Measurements from ENCODE around the gene CLBA1.

CLBA1 gene

GRCh38 chr14:104989236-104989950 is 3.8 kb downstream of the CLBA1 start:
- no peak overlapping the region for H3K4me3 ChIP-seq (replicated peaks; ENCODE audit: low read depth, low read length)
- H3K36me3 ChIP-seq (ENCODE audit: control insufficient read depth, insufficient read depth, low read length), result no peaks in the 10 kb centered on the region; the same call in 1 of the 2 replicates
- no peak for DNase-seq (ENCODE audit: extremely low read depth, insufficient read length)
- no peak for TF ChIP-seq CTCF (IDR thresholded peaks at IDR 0.05; ENCODE audit: insufficient read depth, low read length, poor library complexity, severe bottlenecking)
- no peaks in the 10 kb centered on the region for H3K27me3 ChIP-seq (replicated peaks; ENCODE audit: control insufficient read depth, insufficient read depth, low read length)

- no peak for TF ChIP-seq CTCF (IDR thresholded peaks at IDR 0.05; ENCODE audit: insufficient read depth, low read length, poor library complexity, severe bottlenecking)
- DNase-seq (ENCODE audit: extremely low read depth, insufficient read length), result no peak
- H3K4me3 ChIP-seq (replicated peaks; ENCODE audit: low read depth, low read length), result no peak overlapping the region
- no peaks in the 10 kb centered on the region; the same call in 1 of the 2 replicates for H3K36me3 ChIP-seq (ENCODE audit: control insufficient read depth, insufficient read depth, low read length)
- H3K27me3 ChIP-seq (replicated peaks; ENCODE audit: control insufficient read depth, insufficient read depth, low read length), result no peaks in the 10 kb centered on the region
Measured at GRCh38 chr14:104989951-104990303, 4.3 kb downstream of the CLBA1 start.

- Histone ChIP-seq H3K36me3 (ENCODE audit: control insufficient read depth, insufficient read depth, low read length) (no peaks in the 10 kb centered on the region; the same call in none of the 2 replicates), H3K27me3 (replicated peaks; ENCODE audit: control insufficient read depth, insufficient read depth, low read length) (no peaks in the 10 kb centered on the region), H3K4me3 (replicated peaks; ENCODE audit: low read depth, low read length) (no peak overlapping the region)
- no peak for DNase-seq (ENCODE audit: extremely low read depth, insufficient read length)
- no peak for TF ChIP-seq CTCF (IDR thresholded peaks at IDR 0.05; ENCODE audit: insufficient read depth, low read length, poor library complexity, severe bottlenecking)
Measured at GRCh38 chr14:104991896-104992230, 6.3 kb downstream of the CLBA1 start.

GRCh38 chr14:104992501-104992900 is 6.9 kb downstream of the CLBA1 start:
- H3K36me3 ChIP-seq (ENCODE audit: control insufficient read depth, insufficient read depth, low read length), result no peaks in the 10 kb centered on the region; the same call in none of the 2 replicates
- no peaks in the 10 kb centered on the region for H3K27me3 ChIP-seq (replicated peaks; ENCODE audit: control insufficient read depth, insufficient read depth, low read length)
- DNase-seq (ENCODE audit: extremely low read depth, insufficient read length), result no peak
- no peak for TF ChIP-seq CTCF (IDR thresholded peaks at IDR 0.05; ENCODE audit: insufficient read depth, low read length, poor library complexity, severe bottlenecking)
- H3K4me3 ChIP-seq (replicated peaks; ENCODE audit: low read depth, low read length), result no peak overlapping the region

- no peak for DNase-seq (ENCODE audit: extremely low read depth, insufficient read length)
Measured at GRCh38 chr14:104993306-104993705, 7.7 kb downstream of the CLBA1 start.

More at GRCh38 chr14:104993306-104993705, 7.7 kb downstream of the CLBA1 start:
- no peak for TF ChIP-seq CTCF (IDR thresholded peaks at IDR 0.05; ENCODE audit: insufficient read depth, low read length, poor library complexity, severe bottlenecking)
- H3K36me3 ChIP-seq (ENCODE audit: control insufficient read depth, insufficient read depth, low read length), result no peaks in the 10 kb centered on the region; the same call in none of the 2 replicates
- no peaks in the 10 kb centered on the region for H3K27me3 ChIP-seq (replicated peaks; ENCODE audit: control insufficient read depth, insufficient read depth, low read length)
- no peak overlapping the region for H3K4me3 ChIP-seq (replicated peaks; ENCODE audit: low read depth, low read length)
